ENCODE data around the gene RAD51B.
A peak's percentile ranks its signal among the peaks of the same experiment; 100 is the strongest.

Gene RAD51B

GRCh38 chr14:67837011-67837624, 17.5 kb downstream of the RAD51B start:
- DNase-seq: peak; percentile 55

- no peak for DNase-seq
These were observed 26.5 kb downstream of the RAD51B start for GRCh38 chr14:67846029-67846610.

GRCh38 chr14:67850066-67850830, 30.7 kb downstream of the RAD51B start:
- DNase-seq: no peak

- DNase-seq: no peak
These were observed 32.3 kb downstream of the RAD51B start for GRCh38 chr14:67851785-67852410.

GRCh38 chr14:67852926-67853604, 33.5 kb downstream of the RAD51B start:
- no peak for DNase-seq

- DNase-seq: no peak
These were observed 34.1 kb downstream of the RAD51B start for GRCh38 chr14:67853715-67854114.

GRCh38 chr14:67856827-67857226, 37.2 kb downstream of the RAD51B start:
- DNase-seq: no peak

GRCh38 chr14:67857778-67858350, 38.3 kb downstream of the RAD51B start:
- no peak for DNase-seq

- no peak for DNase-seq
These were observed 39.7 kb downstream of the RAD51B start for GRCh38 chr14:67859169-67859749.

GRCh38 chr14:67863223-67863622, 43.6 kb downstream of the RAD51B start:
- no peak for DNase-seq

- no peak for DNase-seq
These were observed 55.8 kb downstream of the RAD51B start for GRCh38 chr14:67875175-67876006.

- DNase-seq: no peak
These were observed 59.4 kb downstream of the RAD51B start for GRCh38 chr14:67879026-67879425.

GRCh38 chr14:67881225-67881624, 61.6 kb downstream of the RAD51B start:
- no peak for DNase-seq

- no peak for DNase-seq
These were observed 63.5 kb downstream of the RAD51B start for GRCh38 chr14:67882986-67883555.

GRCh38 chr14:67883717-67884116, 64.1 kb downstream of the RAD51B start:
- DNase-seq: no peak

- no peak for DNase-seq
These were observed 66.6 kb downstream of the RAD51B start for GRCh38 chr14:67886191-67886590.

- DNase-seq: no peak
These were observed 67.9 kb downstream of the RAD51B start for GRCh38 chr14:67887478-67887877.

GRCh38 chr14:67889455-67889854, 69.9 kb downstream of the RAD51B start:
- DNase-seq: no peak

- DNase-seq: peak; percentile 8
These were observed 73.0 kb downstream of the RAD51B start for GRCh38 chr14:67892466-67893100.

GRCh38 chr14:67900231-67900630, 80.7 kb downstream of the RAD51B start:
- no peak for DNase-seq

Measured in NCI-H526 treated with DMSO at 0.1 percent for 48 hours (cell line).